ENCODE data around the gene DCTPP1. TPM values are rescaled to one million over a fixed set of nuclear protein-coding genes. Genes with fewer than 3 reads are reported as not detected.

Gene DCTPP1
- total and polyA plus RNA-seq, 2 of the 13 experiments (the other 11 are each of a cell fraction or from before 2014, with no cell fraction given), result 54.8 to 74.4 TPM

DNA sequence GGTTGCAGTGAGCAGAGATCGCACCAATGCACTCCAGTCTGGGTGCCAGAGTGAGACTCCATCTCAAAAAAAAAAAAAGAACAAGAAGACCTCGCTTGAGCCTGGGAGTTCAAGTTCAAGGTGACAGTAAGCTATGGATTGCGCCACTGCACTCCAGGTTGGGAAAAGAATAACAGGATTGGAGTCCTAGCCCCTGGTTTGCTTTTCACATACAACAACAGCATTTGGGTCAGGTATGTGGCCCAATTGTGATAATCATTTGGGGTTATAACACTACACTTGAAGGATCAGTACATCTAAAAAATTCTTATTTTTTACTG lies 19.2 kb upstream of the DCTPP1 start (continued):
- TF ChIP-seq ZNF326 (CRISPR knock-in tag; IDR thresholded peaks at IDR 0.05; ENCODE audit: borderline replicate concordance) (no peak), HDAC1 (CRISPR knock-in tag; IDR thresholded peaks at IDR 0.05) (peak; percentile 43; the same call in 1 of the 2 replicates), RARA (CRISPR knock-in tag; IDR thresholded peaks at IDR 0.05) (peak; percentile 96), JUN (CRISPR knock-in tag; IDR thresholded peaks at IDR 0.05) (no peak), POLR2AphosphoS5 (IDR thresholded peaks at IDR 0.05; ENCODE audit: low read depth, low read length) (no peak), NFIC (IDR thresholded peaks at IDR 0.05; ENCODE audit: low read length) (no peak), SSRP1 (CRISPR knock-in tag; IDR thresholded peaks at IDR 0.05) (no peak), DR1 (CRISPR knock-in tag; IDR thresholded peaks at IDR 0.05) (no peak), ZNF75D (CRISPR knock-in tag; IDR thresholded peaks at IDR 0.05; ENCODE audit: borderline replicate concordance) (no peak), SP5 (CRISPR knock-in tag; IDR thresholded peaks at IDR 0.05; ENCODE audit: borderline replicate concordance, low read depth) (no peak), YEATS4 (CRISPR knock-in tag; IDR thresholded peaks at IDR 0.05; ENCODE audit: borderline replicate concordance) (no peak), NR2F1 (CRISPR knock-in tag; IDR thresholded peaks at IDR 0.05) (peak in 1 of 2 experiments; percentile 64; a peak in 2 of 4 replicates), CTCF (CRISPR knock-in tag; IDR thresholded peaks at IDR 0.05) (0 out of 2 replicates have a peak, but pooled peaks have one; percentile 16), FOXO1 (CRISPR knock-in tag; IDR thresholded peaks at IDR 0.05) (peak; percentile 78), ZNF589 (CRISPR knock-in tag; conservative IDR thresholded peaks at IDR 0.05) (no peak), TP53 (CRISPR knock-in tag; conservative IDR thresholded peaks at IDR 0.05) (no peak), ZMYM3 (CRISPR knock-in tag; IDR thresholded peaks at IDR 0.05) (peak; percentile 76), KLF9 (CRISPR knock-in tag; IDR thresholded peaks at IDR 0.05; ENCODE audit: low read depth) (peak; percentile 59; the same call in 1 of the 2 replicates), THAP8 (CRISPR knock-in tag; IDR thresholded peaks at IDR 0.05; ENCODE audit: borderline replicate concordance) (no peak)
- TF ChIP-seq, protein P1, sequence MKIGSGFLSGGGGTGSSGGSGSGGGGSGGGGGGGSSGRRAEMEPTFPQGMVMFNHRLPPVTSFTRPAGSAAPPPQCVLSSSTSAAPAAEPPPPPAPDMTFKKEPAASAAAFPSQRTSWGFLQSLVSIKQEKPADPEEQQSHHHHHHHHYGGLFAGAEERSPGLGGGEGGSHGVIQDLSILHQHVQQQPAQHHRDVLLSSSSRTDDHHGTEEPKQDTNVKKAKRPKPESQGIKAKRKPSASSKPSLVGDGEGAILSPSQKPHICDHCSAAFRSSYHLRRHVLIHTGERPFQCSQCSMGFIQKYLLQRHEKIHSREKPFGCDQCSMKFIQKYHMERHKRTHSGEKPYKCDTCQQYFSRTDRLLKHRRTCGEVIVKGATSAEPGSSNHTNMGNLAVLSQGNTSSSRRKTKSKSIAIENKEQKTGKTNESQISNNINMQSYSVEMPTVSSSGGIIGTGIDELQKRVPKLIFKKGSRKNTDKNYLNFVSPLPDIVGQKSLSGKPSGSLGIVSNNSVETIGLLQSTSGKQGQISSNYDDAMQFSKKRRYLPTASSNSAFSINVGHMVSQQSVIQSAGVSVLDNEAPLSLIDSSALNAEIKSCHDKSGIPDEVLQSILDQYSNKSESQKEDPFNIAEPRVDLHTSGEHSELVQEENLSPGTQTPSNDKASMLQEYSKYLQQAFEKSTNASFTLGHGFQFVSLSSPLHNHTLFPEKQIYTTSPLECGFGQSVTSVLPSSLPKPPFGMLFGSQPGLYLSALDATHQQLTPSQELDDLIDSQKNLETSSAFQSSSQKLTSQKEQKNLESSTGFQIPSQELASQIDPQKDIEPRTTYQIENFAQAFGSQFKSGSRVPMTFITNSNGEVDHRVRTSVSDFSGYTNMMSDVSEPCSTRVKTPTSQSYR (CRISPR knock-in tag; IDR thresholded peaks at IDR 0.05; ENCODE audit: borderline replicate concordance), result no peak
- TF ChIP-seq, protein P2, sequence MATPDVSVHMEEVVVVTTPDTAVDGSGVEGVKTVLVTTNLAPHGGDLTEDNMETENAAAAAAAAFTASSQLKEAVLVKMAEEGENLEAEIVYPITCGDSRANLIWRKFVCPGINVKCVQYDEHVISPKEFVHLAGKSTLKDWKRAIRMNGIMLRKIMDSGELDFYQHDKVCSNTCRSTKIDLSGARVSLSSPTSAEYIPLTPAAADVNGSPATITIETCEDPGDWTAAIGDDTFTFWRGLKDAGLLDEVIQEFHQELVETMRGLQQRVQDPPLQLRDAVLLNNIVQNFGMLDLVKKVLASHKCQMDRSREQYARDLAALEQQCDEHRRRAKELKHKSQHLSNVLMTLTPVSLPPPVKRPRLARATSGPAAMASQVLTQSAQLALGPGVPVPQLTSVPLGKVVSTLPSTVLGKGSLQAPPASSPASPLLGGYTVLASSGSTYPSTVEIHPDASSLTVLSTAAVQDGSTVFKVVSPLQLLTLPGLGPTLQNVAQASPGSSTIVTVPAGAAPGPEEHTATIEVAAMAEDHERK (CRISPR knock-in tag; IDR thresholded peaks at IDR 0.05; ENCODE audit: low read depth), result no peak

All from HepG2 (cell line).